CD4-positive, alpha-beta T cell (primary cell): Measurements from ENCODE around the gene TUBB. TPM values are rescaled to one million over a fixed set of nuclear protein-coding genes. Genes with fewer than 3 reads are reported as not detected.

Experiments used
- ATAC-seq: fragments of 200-7000 bp; cut with Tn5 transposase; one replicate; pipeline ENCODE4 v1.10.0; 2022; ENCODE audit warnings: mild to moderate bottlenecking; ENCODE audit not compliant: poor library complexity
- CTCF ChIA-PET: fragments of 350-600 bp; sonication (Branson Sonifier 250); formaldehyde crosslinking; loops from one replicate; lab custom pipeline; 2021; ENCODE audit warnings: antibody characterized with exemption, inconsistent platforms; lab: Charles Lee
- POLR2A ChIA-PET: fragments of 350-600 bp; sonication (Branson Sonifier 250); formaldehyde crosslinking; loops from one replicate; lab custom pipeline; 2021; ENCODE audit warnings: antibody characterized with exemption, inconsistent platforms; lab: Charles Lee
- DNase-seq, 14 experiments: peaks; one replicate each; pipeline ENCODE4 v3.0.0-alpha.2; 2013 to 2020; ENCODE audit warnings: mixed read lengths in 2 of 14
- H3K27ac ChIP-seq, 2 donors: one replicate each; pipeline versions ENCODE4 v1.5.1 to v1.7.0; 2013; ENCODE audit warnings: low read length in 2 of 2, low read depth in 1 of 2, mild to moderate bottlenecking in 1 of 2
- H3K27me3 ChIP-seq, 2 experiments: 1 replicate in 1 of 2; 2 replicates in 1 of 2; pipeline versions ENCODE4 v1.6.1 to v1.7.0; 2013; ENCODE audit warnings: low read length in 2 of 2, control low read depth in 1 of 2, mild to moderate bottlenecking in 1 of 2, moderate library complexity in 1 of 2; ENCODE audit not compliant: insufficient read depth in 2 of 2, control insufficient read depth in 1 of 2
- H3K36me3 ChIP-seq: one replicate; pipeline ENCODE4 v1.6.1; 2013; ENCODE audit warnings: low read length, control low read depth; ENCODE audit not compliant: insufficient read depth
- H3K4me1 ChIP-seq: one replicate; pipeline ENCODE4 v1.6.1; 2013; ENCODE audit warnings: low read length, control low read depth; ENCODE audit not compliant: insufficient read depth
- H3K4me3 ChIP-seq: one replicate; pipeline ENCODE4 v1.5.1; 2013; ENCODE audit warnings: mild to moderate bottlenecking, low read length, moderate library complexity
- H3K9me3 ChIP-seq, 2 experiments: 1 replicate in 1 of 2; 2 replicates in 1 of 2; pipeline versions ENCODE4 v1.6.1 to v1.7.0; 2013; ENCODE audit warnings: low read length in 2 of 2, mild to moderate bottlenecking in 2 of 2, control low read depth in 1 of 2, moderate library complexity in 1 of 2; ENCODE audit not compliant: control insufficient read depth in 1 of 2, insufficient read depth in 1 of 2
- H3K27ac Mint-ChIP-seq: one replicate; pipeline ENCODE4 v1.8.0; 2020; ENCODE audit warnings: mixed read lengths
- H3K27me3 Mint-ChIP-seq: one replicate; pipeline ENCODE4 v1.8.0; 2021; ENCODE audit warnings: mixed read lengths
- H3K36me3 Mint-ChIP-seq: one replicate; pipeline ENCODE4 v1.8.0; 2021; ENCODE audit warnings: low read depth, mixed read lengths
- H3K4me1 Mint-ChIP-seq: one replicate; pipeline ENCODE4 v1.8.0; 2021; ENCODE audit warnings: low read depth, mixed read lengths
- H3K4me3 Mint-ChIP-seq: one replicate; pipeline ENCODE4 v1.8.0; 2020; ENCODE audit warnings: mild to moderate bottlenecking, mixed read lengths
- H3K9me3 Mint-ChIP-seq: one replicate; pipeline ENCODE4 v1.8.0; 2020; ENCODE audit warnings: mixed read lengths
- intact Hi-C, 2 experiments: fragments of 100-400 bp; cut with DNase I in 1 of 2; cut with micrococcal nuclease in 1 of 2; formaldehyde crosslinking; loops; one replicate each; pipeline versions ENCODE4 v1.15.1 to v1.9.0; 2023 to 2025; cut with DNase I, micrococcal nuclease
- total RNA-seq, 174 experiments: library from RNA in 2 of 174; stranded (reverse) in 2 of 174; gene quantifications; one replicate each; pipeline ENCODE4 v1.2.3 and lab custom pipeline; 2021 to 2026
- TF ChIP-seq, protein P1 (sequence below): fragments of 200-600 bp; IDR thresholded peaks from one replicate; pipeline ENCODE4 v1.8.0; 2022; ENCODE audit warnings: antibody characterized with exemption, mild to moderate bottlenecking

The TUBB gene
- total RNA-seq, 2 experiments from 2014 or later: 76.0 to 78.4 TPM

DNA sequence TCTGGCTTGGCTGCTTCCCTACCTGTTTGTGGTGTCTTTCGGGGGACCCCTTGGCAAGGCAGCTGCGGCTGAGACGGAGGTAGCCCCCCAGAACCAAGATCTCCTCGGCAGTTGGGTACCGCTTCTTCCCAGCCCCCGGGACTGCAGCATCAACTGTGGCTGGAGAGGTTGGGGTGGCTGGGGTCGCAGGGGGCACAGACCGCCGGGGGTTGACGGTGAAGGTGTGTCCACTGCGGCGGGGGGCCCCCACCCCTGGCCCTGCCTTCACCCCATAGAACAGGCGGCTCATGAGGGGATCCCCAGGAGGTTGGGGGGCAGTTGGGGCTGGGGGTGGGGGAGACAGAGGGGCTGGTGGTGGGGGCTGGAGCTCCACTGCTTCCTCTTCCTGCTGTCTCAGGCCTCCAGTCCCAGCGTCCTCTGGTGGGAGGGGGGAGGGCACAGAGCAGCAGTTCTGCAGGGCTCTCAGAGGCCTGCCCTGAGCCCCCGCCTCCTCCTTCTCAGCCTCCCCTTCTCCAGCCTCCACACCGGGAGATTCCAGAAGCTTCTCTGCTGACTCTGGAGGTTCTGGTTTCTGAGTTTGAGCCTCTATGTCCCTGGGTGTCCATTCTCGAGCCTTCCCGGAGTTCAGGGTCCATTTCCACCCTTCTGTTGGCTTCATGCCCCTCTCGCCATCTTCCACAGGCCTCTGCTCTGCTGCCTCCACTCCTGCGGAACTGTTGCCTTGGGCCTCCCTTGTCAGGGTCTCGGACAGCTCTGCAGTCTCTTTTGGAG is 35.6 kb upstream of the TUBB start:
- ATAC-seq (no peak), DNase-seq (peak in 11 of 14 experiments; percentile 39 to 72 (median 64))
- H3K27ac ChIP-seq: peak overlapping the region; percentile 60 to 98
- CTCF ChIA-PET: interaction anchor here (15.4 kb wide), 1 partner anchor 39 kb away, joined by 526 read pairs; the partner anchor contains the start of genes MDC1 and TUBB
- Mint-ChIP-seq H3K36me3 (peaks cover 66% of the 10 kb centered on the region), H3K4me1 (peaks cover 59% of the 10 kb centered on the region), H3K9me3 (no peaks in the 10 kb centered on the region), H3K4me3 (peak overlapping the region; percentile 98), H3K27me3 (no peaks in the 10 kb centered on the region), H3K27ac (peak overlapping the region; percentile 94)
- H3K27me3 ChIP-seq: no peaks in the 10 kb centered on the region
- intact Hi-C loops: loop anchor here in 1 of 2 experiments (5.0 kb wide), 1 partner anchor 403 kb away; no protein-coding TSS in a partner anchor
- H3K4me3 ChIP-seq: peak overlapping the region; percentile 99
- H3K36me3 ChIP-seq: peaks cover 20% of the 10 kb centered on the region
- no peaks in the 10 kb centered on the region for H3K9me3 ChIP-seq
- TF ChIP-seq, protein P1, sequence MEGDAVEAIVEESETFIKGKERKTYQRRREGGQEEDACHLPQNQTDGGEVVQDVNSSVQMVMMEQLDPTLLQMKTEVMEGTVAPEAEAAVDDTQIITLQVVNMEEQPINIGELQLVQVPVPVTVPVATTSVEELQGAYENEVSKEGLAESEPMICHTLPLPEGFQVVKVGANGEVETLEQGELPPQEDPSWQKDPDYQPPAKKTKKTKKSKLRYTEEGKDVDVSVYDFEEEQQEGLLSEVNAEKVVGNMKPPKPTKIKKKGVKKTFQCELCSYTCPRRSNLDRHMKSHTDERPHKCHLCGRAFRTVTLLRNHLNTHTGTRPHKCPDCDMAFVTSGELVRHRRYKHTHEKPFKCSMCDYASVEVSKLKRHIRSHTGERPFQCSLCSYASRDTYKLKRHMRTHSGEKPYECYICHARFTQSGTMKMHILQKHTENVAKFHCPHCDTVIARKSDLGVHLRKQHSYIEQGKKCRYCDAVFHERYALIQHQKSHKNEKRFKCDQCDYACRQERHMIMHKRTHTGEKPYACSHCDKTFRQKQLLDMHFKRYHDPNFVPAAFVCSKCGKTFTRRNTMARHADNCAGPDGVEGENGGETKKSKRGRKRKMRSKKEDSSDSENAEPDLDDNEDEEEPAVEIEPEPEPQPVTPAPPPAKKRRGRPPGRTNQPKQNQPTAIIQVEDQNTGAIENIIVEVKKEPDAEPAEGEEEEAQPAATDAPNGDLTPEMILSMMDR: no peak
- peaks cover 54% of the 10 kb centered on the region for H3K4me1 ChIP-seq
- POLR2A ChIA-PET: interaction anchor here (0.6 to 8.1 kb wide), 7 partner anchors 28 to 142 kb away, joined by 3 to 381 read pairs (median 4); partner anchors contain the start of genes MDC1 and TUBB

DNA sequence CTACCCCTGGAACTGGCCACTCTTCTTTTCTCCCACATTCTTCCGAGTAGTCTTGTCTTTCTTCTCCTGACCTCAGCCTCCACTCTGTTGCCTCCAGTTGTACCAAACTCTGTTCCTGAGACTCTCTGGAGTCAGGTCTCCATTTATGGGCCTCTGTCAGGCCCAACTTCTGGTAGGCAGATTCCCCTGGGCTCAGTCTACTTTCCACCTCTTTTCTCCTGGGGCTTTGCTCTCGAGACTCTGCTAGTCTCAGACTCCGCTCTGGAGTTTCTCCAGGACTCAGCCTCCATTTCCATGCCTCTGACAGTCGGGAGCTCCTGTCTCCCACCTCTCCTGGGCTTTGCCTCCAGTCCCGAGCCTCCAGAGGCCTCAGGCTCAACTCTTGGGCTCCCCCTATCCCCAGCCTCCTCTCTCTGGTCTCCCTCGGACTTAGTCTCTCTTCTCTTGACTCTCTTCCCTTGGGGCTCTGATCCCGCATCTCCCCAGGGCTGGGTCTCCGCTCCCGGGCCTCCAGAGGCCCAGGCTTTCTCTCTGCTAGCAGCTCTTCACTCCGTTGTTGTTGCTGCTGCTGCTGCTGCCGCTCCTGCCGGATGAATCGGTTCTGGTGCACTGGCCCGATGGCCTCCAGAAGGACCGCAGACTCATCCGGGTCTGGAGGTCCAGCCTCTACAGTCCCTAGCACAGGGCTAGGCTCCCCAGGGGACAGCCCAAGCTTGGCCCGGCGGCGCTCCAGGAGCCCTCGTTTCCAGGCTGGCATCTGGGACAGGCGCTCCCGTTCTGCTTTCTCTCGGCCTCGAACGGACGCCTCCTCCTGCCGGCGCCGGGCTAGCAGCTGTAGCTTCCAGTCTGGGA is 34.8 kb upstream of the TUBB start:
- Histone ChIP-seq H3K27ac (peak overlapping the region; percentile 60 to 98), H3K4me1 (peaks cover 54% of the 10 kb centered on the region), H3K36me3 (peaks cover 12% of the 10 kb centered on the region), H3K4me3 (peak overlapping the region; percentile 99), H3K9me3 (no peaks in the 10 kb centered on the region), H3K27me3 (no peaks in the 10 kb centered on the region)
- CTCF ChIA-PET: interaction anchor here (1.4 to 15.4 kb wide), 2 partner anchors 38 to 62 kb away, joined by 3 to 526 read pairs; partner anchors contain the start of genes MDC1 and TUBB
- TF ChIP-seq, protein P1: no peak
- POLR2A ChIA-PET: interaction anchor here (0.7 to 8.1 kb wide), 6 partner anchors 27 to 222 kb away, joined by 3 to 381 read pairs (median 4); partner anchors contain the start of genes MDC1, MRPS18B, PPP1R10 and TUBB
- ATAC-seq (no peak), DNase-seq (peak in 4 of 14 experiments; percentile 44 to 59 (median 48))
- H3K9me3 Mint-ChIP-seq: no peaks in the 10 kb centered on the region
- H3K27ac Mint-ChIP-seq: peak overlapping the region; percentile 94
- H3K4me1 Mint-ChIP-seq: peaks cover 59% of the 10 kb centered on the region
- peak overlapping the region; percentile 98 for H3K4me3 Mint-ChIP-seq
- H3K27me3 Mint-ChIP-seq: no peaks in the 10 kb centered on the region
- peaks cover 58% of the 10 kb centered on the region for H3K36me3 Mint-ChIP-seq
- intact Hi-C loops: no loop called here
